Neural cell (in vitro differentiated cells): Measurements from ENCODE around the gene MEGF6. TPM values are rescaled to one million over a fixed set of nuclear protein-coding genes. Genes with fewer than 3 reads are reported as not detected.

Source experiments
- H2AFZ ChIP-seq: fragments of 200-600, 300-800 bp; sonication (generic), shearing (Covaris generic); 2 replicates; pipeline ENCODE4 v1.6.0; 2014; ENCODE audit warnings: low read depth, mild to moderate bottlenecking, antibody characterized with exemption, low read length, moderate library complexity
- H3F3A ChIP-seq: fragments of 200-600 bp; shearing (Covaris generic); 2 replicates; pipeline ENCODE4 v1.6.1; 2016; ENCODE audit warnings: mild to moderate bottlenecking, moderate library complexity, mixed read lengths, antibody characterized with exemption, low read length; ENCODE audit not compliant: insufficient read depth, poor library complexity, severe bottlenecking
- H3K27ac ChIP-seq: fragments of 200-600, 300-800 bp; sonication (generic), shearing (Covaris generic); 2 replicates; pipeline ENCODE4 v1.5.1; 2014; ENCODE audit warnings: mild to moderate bottlenecking, low read length, moderate library complexity
- H3K27me3 ChIP-seq: fragments of 300-800, 200-600 bp; sonication (generic), shearing (Covaris generic); 2 replicates; pipeline ENCODE4 v1.6.0; 2014; ENCODE audit warnings: mild to moderate bottlenecking, low read depth, low read length, moderate library complexity; ENCODE audit not compliant: insufficient read depth
- H3K36me3 ChIP-seq: fragments of 300-800, 200-600 bp; sonication (generic), shearing (Covaris generic); 2 replicates; pipeline ENCODE4 v1.5.1; 2014; ENCODE audit warnings: mild to moderate bottlenecking, antibody characterized with exemption, low read length, moderate library complexity; ENCODE audit not compliant: insufficient read depth
- H3K4me2 ChIP-seq: fragments of 300-800, 200-600 bp; sonication (generic), shearing (Covaris generic); 2 replicates; pipeline ENCODE4 v1.6.0; 2014; ENCODE audit warnings: mild to moderate bottlenecking, low read length
- H3K4me3 ChIP-seq: fragments of 300-800, 200-600 bp; sonication (generic), shearing (Covaris generic); 2 replicates; pipeline ENCODE4 v1.5.1; 2014; ENCODE audit warnings: mild to moderate bottlenecking, low read length, moderate library complexity
- H3K79me2 ChIP-seq: fragments of 200-600 bp; shearing (Covaris generic); replicated peaks from 2 replicates; pipeline ENCODE4 v1.6.0; 2014; ENCODE audit warnings: mild to moderate bottlenecking, low read length, moderate library complexity; ENCODE audit not compliant: insufficient read depth
- H3K9ac ChIP-seq: fragments of 300-800, 200-600 bp; sonication (generic), shearing (Covaris generic); 2 replicates; pipeline ENCODE4 v1.6.1; 2016; ENCODE audit warnings: mild to moderate bottlenecking, low read length, mixed read lengths
- H3K9me2 ChIP-seq: fragments of 200-600 bp; shearing (Covaris generic); 2 replicates; pipeline ENCODE4 v1.6.1; 2016; ENCODE audit warnings: mild to moderate bottlenecking, low read length, mixed read lengths; ENCODE audit not compliant: insufficient read depth
- H3K9me3 ChIP-seq: fragments of 200-600, 300-800 bp; sonication (generic), shearing (Covaris generic); 2 replicates; pipeline ENCODE4 v1.6.1; 2016; ENCODE audit warnings: mild to moderate bottlenecking, mixed run types, low read length, moderate library complexity, mixed read lengths
- H4K20me1 ChIP-seq: fragments of 200-600 bp; shearing (Covaris generic); 2 replicates; pipeline ENCODE4 v1.6.1; 2016; ENCODE audit warnings: mild to moderate bottlenecking, mixed run types; ENCODE audit not compliant: insufficient read depth
- CTCF ChIP-seq: fragments of 450-650 bp; IDR thresholded peaks from 2 replicates; pipeline ENCODE4 v1.5.1; 2014; ENCODE audit warnings: antibody characterized with exemption, mild to moderate bottlenecking, moderate library complexity; ENCODE audit not compliant: poor library complexity, severe bottlenecking
- EP300 ChIP-seq: fragments of 450-650 bp; conservative IDR thresholded peaks from 2 replicates; pipeline ENCODE4 v1.6.1; 2014; ENCODE audit warnings: antibody characterized with exemption, mild to moderate bottlenecking, moderate library complexity; ENCODE audit not compliant: poor library complexity, severe bottlenecking
- EZH2 ChIP-seq: fragments of 200-600, 300-800 bp; shearing (Covaris generic), sonication (generic); IDR thresholded peaks from 2 replicates; pipeline ENCODE4 v1.6.1; 2014; ENCODE audit warnings: antibody characterized with exemption, low read length, borderline replicate concordance, mild to moderate bottlenecking; ENCODE audit not compliant: insufficient read depth, poor library complexity, severe bottlenecking
- MXI1 ChIP-seq: fragments of 450-650 bp; conservative IDR thresholded peaks from 2 replicates; pipeline ENCODE4 v1.6.1; 2014; ENCODE audit warnings: antibody characterized with exemption, mild to moderate bottlenecking; ENCODE audit not compliant: poor library complexity, severe bottlenecking
- POLR2AphosphoS5 ChIP-seq: IDR thresholded peaks from 2 replicates; pipeline ENCODE4 v1.6.1; 2012
- RAD21 ChIP-seq: fragments of 450-650 bp; conservative IDR thresholded peaks from 2 replicates; pipeline ENCODE4 v1.6.1; 2014; ENCODE audit warnings: antibody characterized with exemption, mild to moderate bottlenecking, moderate library complexity
- REST ChIP-seq: IDR thresholded peaks from 2 replicates; pipeline ENCODE4 v1.6.1; 2012; ENCODE audit warnings: borderline replicate concordance
- SMC3 ChIP-seq: fragments of 450-650 bp; conservative IDR thresholded peaks from 2 replicates; pipeline ENCODE4 v1.6.1; 2014; ENCODE audit warnings: antibody characterized with exemption, mild to moderate bottlenecking, moderate library complexity; ENCODE audit not compliant: poor library complexity
- TAF1 ChIP-seq: IDR thresholded peaks from 2 replicates; pipeline ENCODE4 v1.6.1; 2012; ENCODE audit warnings: low read depth
- polyA plus RNA-seq: library from polyadenylated mRNA; depleted of rRNA; stranded (reverse); fragments of >200 nt; gene quantifications from 2 replicates; pipeline ENCODE4 v1.2.3, GENCODE V29; 2014

MEGF6 gene
- polyA plus RNA-seq, 1 donor from 2014 or later: 6.0 TPM

DNA sequence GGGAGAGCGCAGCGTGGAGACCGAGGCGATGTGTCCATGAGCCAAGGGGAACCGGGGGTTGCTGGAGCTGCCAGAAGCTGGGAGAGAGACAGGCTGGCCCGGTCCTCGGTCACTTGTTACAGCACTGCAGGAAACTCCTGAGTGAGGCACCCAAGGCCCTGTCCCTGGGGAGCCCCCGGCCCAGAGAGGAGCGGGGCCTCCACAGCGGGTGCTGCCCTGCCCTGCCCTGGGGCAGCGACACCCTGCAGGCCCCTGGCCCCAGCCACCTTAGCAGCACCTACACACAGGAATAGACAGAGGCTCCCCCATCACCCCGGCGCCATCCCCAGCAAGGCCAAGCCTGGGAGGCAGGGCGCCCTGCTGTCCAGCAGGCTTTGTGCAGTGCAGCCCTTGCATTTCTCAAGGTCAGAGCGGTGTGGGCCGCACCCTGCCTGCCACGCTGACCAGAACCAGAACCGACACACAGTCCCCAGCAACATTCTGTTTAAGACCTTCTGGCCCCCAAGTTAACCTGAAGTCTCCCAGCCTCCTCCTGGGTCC is 6.6 kb upstream of the MEGF6 start:
- Histone ChIP-seq H3K9me3 (no peaks in the 10 kb centered on the region), H3K9me2 (no peaks in the 10 kb centered on the region), H3K9ac (no peak overlapping the region), H2AFZ (no peak overlapping the region), H3K27me3 (no peaks in the 10 kb centered on the region), H3K4me2 (no peak overlapping the region), H3K27ac (no peak overlapping the region), H3K79me2 (no peaks in the 10 kb centered on the region), H3F3A (no peaks in the 10 kb centered on the region), H4K20me1 (no peaks in the 10 kb centered on the region), H3K4me3 (no peak overlapping the region), H3K36me3 (no peaks in the 10 kb centered on the region)
- TF ChIP-seq CTCF (no peak), REST (no peak), SMC3 (no peak), MXI1 (no peak), EP300 (no peak), POLR2AphosphoS5 (no peak), TAF1 (no peak)

GRCh38 chr1:3616861-3617260 is 5.6 kb upstream of the MEGF6 start:
- Histone ChIP-seq H4K20me1 (no peaks in the 10 kb centered on the region), H3K9me3 (no peaks in the 10 kb centered on the region), H3K27ac (peak overlapping the region; percentile 34), H3K9ac (no peak overlapping the region), H3K79me2 (no peaks in the 10 kb centered on the region), H3K4me3 (no peak overlapping the region), H3K9me2 (no peaks in the 10 kb centered on the region), H3K4me2 (no peak overlapping the region), H3K36me3 (no peaks in the 10 kb centered on the region), H2AFZ (no peak overlapping the region), H3K27me3 (no peaks in the 10 kb centered on the region), H3F3A (no peaks in the 10 kb centered on the region)
- no peak for TF ChIP-seq RAD21
- TF ChIP-seq POLR2AphosphoS5: no peak
- no peak for TF ChIP-seq EZH2
- TF ChIP-seq REST: no peak
- no peak for TF ChIP-seq CTCF
- no peak for TF ChIP-seq MXI1
- no peak for TF ChIP-seq TAF1
- no peak for TF ChIP-seq SMC3
- no peak for TF ChIP-seq EP300
